Mucosa of descending colon (tissue), 3 donors: ENCODE measurements around the gene PIK3AP1. TPM values are rescaled to one million over a fixed set of nuclear protein-coding genes. Genes with fewer than 3 reads are reported as not detected.

ENCODE experiments used
- ATAC-seq: fragments of 200-7000 bp; cut with Tn5 transposase; one replicate; pipeline ENCODE4 v1.9.1; 2020; ENCODE audit warnings: mild to moderate bottlenecking, moderate library complexity
- DNase-seq, 3 donors: peaks; one replicate each; pipeline ENCODE4 v3.0.0-alpha.2; 2020
- H3K36me3 ChIP-seq: fragments of 200-600 bp; one replicate; pipeline ENCODE4 v1.8.0; 2021; ENCODE audit warnings: low read depth, mild to moderate bottlenecking
- H3K4me1 ChIP-seq: fragments of 200-600 bp; one replicate; pipeline ENCODE4 v1.8.0; 2021; ENCODE audit warnings: low read depth, mild to moderate bottlenecking
- H3K4me3 ChIP-seq: fragments of 200-600 bp; one replicate; pipeline ENCODE4 v1.8.0; 2021; ENCODE audit warnings: mild to moderate bottlenecking
- H3K9me3 ChIP-seq: fragments of 200-600 bp; one replicate; pipeline ENCODE4 v1.8.0; 2021; ENCODE audit warnings: mild to moderate bottlenecking
- CTCF ChIP-seq: fragments of 200-600 bp; IDR thresholded peaks from one replicate; pipeline ENCODE4 v1.8.0; 2022; ENCODE audit warnings: antibody characterized with exemption, mild to moderate bottlenecking
- intact Hi-C, 2 donors: fragments of 100-400 bp; cut with DNase I in 1 of 2; cut with micrococcal nuclease in 1 of 2; formaldehyde crosslinking; loops; one replicate each; pipeline versions ENCODE4 v1.11.0 to v1.11.1; 2022; cut with DNase I, micrococcal nuclease
- total RNA-seq, 3 donors: library from RNA; stranded (reverse); fragmentation: NEBNext Ultra II Directional in 2 of 3; extraction: Animal tissue kit (Norgen Biotek cat#: 25700) in 2 of 3; gene quantifications; one replicate each; pipeline versions ENCODE4 v1.2.1 to v1.2.4, GENCODE V29; 2021 to 2023
- donor health status: DM: no; HTN: no; CAD: no; lungs with moderate emphysema.
- donor health status: DM: no; HTN: no; CAD: no.
- donor health status: DM: no; HTN: yes; CAD: no.

The PIK3AP1 gene
- total RNA-seq, 3 donors from 2014 or later, result 10.4 to 19.8 (median 13.2) TPM

DNA sequence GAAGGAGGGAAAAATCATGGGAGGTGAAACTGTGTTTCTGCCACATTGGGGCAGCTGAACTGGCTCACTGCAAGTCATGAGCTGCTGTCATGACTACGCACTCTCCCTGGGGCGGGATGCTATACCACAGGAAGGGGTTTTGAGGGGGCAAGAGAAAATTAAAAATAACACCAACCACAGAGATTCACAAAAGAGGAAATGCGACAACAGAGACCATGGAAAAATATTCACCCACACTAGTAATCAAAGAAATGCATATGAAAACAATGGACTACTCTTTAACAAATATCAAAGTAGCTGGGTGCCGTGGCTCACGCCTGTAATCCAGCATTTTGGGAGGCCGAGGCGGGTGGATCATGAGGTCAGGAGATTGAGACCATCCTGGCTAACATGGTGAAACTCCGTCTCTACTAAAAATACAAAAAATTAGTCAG is 68.3 kb downstream of the PIK3AP1 start:
- no peaks in the 10 kb centered on the region for H3K36me3 ChIP-seq
- TF ChIP-seq CTCF, result no peak
- peak in 1 of 3 donors; percentile 37 for DNase-seq
- H3K4me3 ChIP-seq, result no peak overlapping the region
- no peaks in the 10 kb centered on the region for H3K9me3 ChIP-seq
- peak; percentile 72 for ATAC-seq
- intact Hi-C loops, result no loop called here
- H3K4me1 ChIP-seq, result no peaks in the 10 kb centered on the region

DNA sequence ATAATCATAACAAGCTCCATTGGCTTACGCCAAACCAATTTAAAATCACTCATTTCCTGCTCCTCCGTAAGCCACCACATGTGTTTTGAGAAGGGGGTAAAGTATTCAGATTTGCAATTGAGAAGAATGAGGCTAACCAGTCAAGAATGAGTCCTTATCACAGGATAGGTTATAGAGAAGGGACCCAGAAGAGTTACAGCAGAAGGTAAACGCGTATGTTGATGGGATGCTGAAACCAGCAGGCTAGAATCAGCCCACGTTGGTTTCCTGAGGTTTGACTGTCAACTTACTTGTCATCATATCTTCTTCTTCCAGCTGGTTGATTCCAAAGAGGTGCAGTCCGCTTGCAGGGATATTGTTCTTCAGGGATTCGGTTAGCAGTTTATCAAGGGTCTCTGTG is 69.4 kb downstream of the PIK3AP1 start:
- no peak for TF ChIP-seq CTCF
- ATAC-seq (no peak), DNase-seq (no peak)
- no peaks in the 10 kb centered on the region for H3K9me3 ChIP-seq
- no peaks in the 10 kb centered on the region for H3K36me3 ChIP-seq
- intact Hi-C loops, result no loop called here
- no peak overlapping the region for H3K4me3 ChIP-seq
- no peaks in the 10 kb centered on the region for H3K4me1 ChIP-seq

DNA sequence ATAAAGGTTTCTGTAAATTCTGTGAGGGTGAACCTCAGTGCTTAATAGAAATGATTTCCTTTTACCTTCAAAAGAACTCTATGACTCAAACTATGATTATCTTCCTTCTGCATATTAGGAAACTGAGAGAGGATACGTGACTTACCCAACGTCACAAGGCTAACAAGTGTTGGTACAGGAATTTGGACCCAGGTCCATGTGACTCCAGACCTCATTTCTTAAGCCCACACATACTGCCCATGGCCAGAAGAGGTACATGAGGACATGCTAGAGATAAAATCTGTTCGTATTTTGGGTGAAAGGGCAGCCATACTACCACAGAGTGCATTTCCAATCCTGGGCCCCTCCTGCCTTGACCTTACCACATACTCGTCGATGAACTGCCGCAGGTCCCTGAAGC is 72.0 kb downstream of the PIK3AP1 start:
- intact Hi-C loops, result no loop called here
- ATAC-seq (no peak), DNase-seq (no peak)
- TF ChIP-seq CTCF, result no peak
- Histone ChIP-seq H3K36me3 (no peaks in the 10 kb centered on the region), H3K9me3 (no peaks in the 10 kb centered on the region), H3K4me1 (no peaks in the 10 kb centered on the region), H3K4me3 (no peak overlapping the region)

DNA sequence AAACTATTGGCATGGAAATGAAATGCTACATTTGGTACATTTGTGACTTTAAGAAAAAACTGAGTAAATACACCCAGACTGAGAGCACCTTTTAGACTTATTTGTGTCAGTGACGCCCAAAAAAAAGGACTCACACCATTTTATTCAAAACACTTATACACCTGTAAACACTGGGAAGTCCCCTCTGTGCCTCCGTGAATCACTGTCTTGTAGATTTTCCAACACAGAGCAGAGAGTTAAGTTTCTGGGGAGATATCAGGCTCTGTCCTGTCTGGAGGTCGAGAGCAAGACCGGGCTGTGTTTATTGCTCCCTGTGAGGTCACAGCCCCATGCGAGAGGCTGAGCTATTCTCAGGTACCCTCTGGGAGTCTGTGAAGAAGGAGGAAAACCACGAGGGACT is 72.8 kb downstream of the PIK3AP1 start:
- no peak for ATAC-seq
- Histone ChIP-seq H3K9me3 (no peaks in the 10 kb centered on the region), H3K4me3 (no peak overlapping the region), H3K4me1 (no peaks in the 10 kb centered on the region), H3K36me3 (no peaks in the 10 kb centered on the region)
- intact Hi-C loops, result no loop called here
- no peak for DNase-seq
- TF ChIP-seq CTCF, result no peak

DNA sequence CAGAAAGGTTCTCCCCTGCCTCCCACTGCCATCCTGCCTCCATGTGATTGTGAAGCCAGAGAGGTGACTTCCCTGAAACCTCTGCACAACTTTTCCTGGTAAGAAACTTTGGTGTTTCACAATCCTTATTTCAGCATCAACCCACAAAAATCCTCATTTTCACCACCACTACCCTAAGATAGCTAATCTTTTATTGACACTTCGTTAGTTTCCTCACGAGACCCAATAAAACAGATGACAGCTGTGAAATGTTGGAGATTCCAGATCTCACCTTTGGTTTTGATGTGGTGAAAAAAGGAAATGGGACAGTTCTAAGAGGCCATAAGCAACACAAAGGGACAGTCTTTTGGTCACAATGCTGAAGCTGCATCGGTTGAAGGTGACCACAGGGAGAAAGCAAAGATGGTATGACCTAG is 73.6 kb downstream of the PIK3AP1 start:
- intact Hi-C loops, result no loop called here
- peak; percentile 35 for ATAC-seq
- H3K4me3 ChIP-seq, result no peak overlapping the region
- DNase-seq, result no peak
- H3K9me3 ChIP-seq, result no peaks in the 10 kb centered on the region
- no peaks in the 10 kb centered on the region for H3K36me3 ChIP-seq
- TF ChIP-seq CTCF, result no peak
- H3K4me1 ChIP-seq, result no peaks in the 10 kb centered on the region

- no peak for TF ChIP-seq CTCF
- peak; percentile 29 for ATAC-seq
Observed at GRCh38 chr10:96646301-96646700, 74.0 kb downstream of the PIK3AP1 start.

More at GRCh38 chr10:96646301-96646700, 74.0 kb downstream of the PIK3AP1 start:
- H3K4me3 ChIP-seq, result no peak overlapping the region
- H3K4me1 ChIP-seq, result no peaks in the 10 kb centered on the region
- H3K9me3 ChIP-seq, result no peaks in the 10 kb centered on the region
- no peaks in the 10 kb centered on the region for H3K36me3 ChIP-seq
- intact Hi-C loops, result no loop called here
- no peak for DNase-seq
